GM23248 (cell line): ENCODE data around the gene ANGEL2.

ENCODE experiments used
- EZH2 ChIP-seq: fragments of 200-600 bp; sonication (generic); IDR thresholded peaks from 2 replicates; pipeline ENCODE4 v1.6.1; 2018; ENCODE audit warnings: antibody characterized with exemption, mild to moderate bottlenecking; ENCODE audit not compliant: insufficient read depth, poor library complexity, severe bottlenecking
- EZH2phosphoT487 ChIP-seq: fragments of 200-600 bp; sonication (generic); IDR thresholded peaks from 2 replicates; pipeline ENCODE4 v1.6.1; 2018; ENCODE audit warnings: antibody characterized with exemption, moderate library complexity, mild to moderate bottlenecking, low read depth; ENCODE audit not compliant: insufficient read depth

DNA sequence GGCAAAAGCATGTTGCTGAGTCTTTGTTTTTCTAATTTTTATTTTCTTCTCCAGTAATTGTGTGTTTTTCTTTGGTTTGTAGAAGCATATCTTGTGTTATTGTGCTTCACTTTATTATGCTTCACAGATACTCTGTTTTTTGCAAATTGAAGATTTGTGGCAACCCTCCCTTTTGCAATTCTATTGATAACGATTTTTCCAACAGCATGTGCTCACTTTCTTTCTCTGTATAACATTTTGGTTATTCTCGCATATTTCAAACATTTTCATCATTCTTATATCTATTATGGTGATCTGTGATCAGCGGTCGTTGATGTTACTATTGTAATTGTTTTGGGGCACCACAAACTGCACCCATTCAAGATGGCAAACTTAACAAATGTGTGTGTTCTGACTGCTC lies 3.8 kb upstream of the ANGEL2 start:
- TF ChIP-seq EZH2phosphoT487 (no peak), EZH2 (no peak)
